Middle frontal gyrus (tissue), 1 donor: Measurements from ENCODE around the gene ARL8A.
"Not testable (repeated sequence)": the region's sequence is repeated elsewhere in the genome, so short reads cannot be mapped to it uniquely, and the experiment has no call there.

Experiments used
- DNase-seq: peaks from one replicate; pipeline ENCODE4 v3.0.0-alpha.2; 2015; ENCODE audit warnings: low spot score; ENCODE audit errors: extremely low spot score

ARL8A gene

GRCh38 chr1:202159534-202160371, 15.2 kb upstream of the ARL8A start:
- no peak for DNase-seq

GRCh38 chr1:202158810-202159533, 14.4 kb upstream of the ARL8A start:
- DNase-seq: no peak

- no peak for DNase-seq
These were observed 13.4 kb upstream of the ARL8A start for GRCh38 chr1:202157945-202158344.

GRCh38 chr1:202156590-202156989, 12.1 kb upstream of the ARL8A start:
- no peak for DNase-seq

GRCh38 chr1:202155478-202156021, 11.0 kb upstream of the ARL8A start:
- DNase-seq: no peak

- DNase-seq: no peak
These were observed 10.4 kb upstream of the ARL8A start for GRCh38 chr1:202154766-202155477.

GRCh38 chr1:202154148-202154765, 9.7 kb upstream of the ARL8A start:
- no peak for DNase-seq

- DNase-seq: no peak
These were observed 8.7 kb upstream of the ARL8A start for GRCh38 chr1:202153284-202153683.

- DNase-seq: no peak
These were observed 7.9 kb upstream of the ARL8A start for GRCh38 chr1:202152399-202152798.

- DNase-seq: no peak
These were observed 6.5 kb upstream of the ARL8A start for GRCh38 chr1:202151045-202151444.

GRCh38 chr1:202150602-202151001, 6.1 kb upstream of the ARL8A start:
- no peak for DNase-seq

- no peak for DNase-seq
These were observed 5.7 kb upstream of the ARL8A start for GRCh38 chr1:202150187-202150586.

GRCh38 chr1:202149566-202149965, 5.0 kb upstream of the ARL8A start:
- DNase-seq: no peak

- DNase-seq: no peak
These were observed 3.9 kb upstream of the ARL8A start for GRCh38 chr1:202148391-202148790.

GRCh38 chr1:202146993-202147392, 2.5 kb upstream of the ARL8A start:
- DNase-seq: no peak

- DNase-seq: no peak
These were observed 1.7 kb upstream of the ARL8A start for GRCh38 chr1:202146279-202146678.

GRCh38 chr1:202145744-202146140, 1.2 kb upstream of the ARL8A start:
- not testable (repeated sequence) for DNase-seq

GRCh38 chr1:202145068-202145743, 669 bp upstream of the ARL8A start:
- no peak for DNase-seq

GRCh38 chr1:202143768-202144401, 652 bp downstream of the ARL8A start:
- DNase-seq: no peak
